Activated CD8-positive, alpha-beta T cell treated with anti-CD3 and anti-CD28 coated beads for 36 hours (primary cell): Measurements from ENCODE around the gene NAA10. TPM values are rescaled to one million over a fixed set of nuclear protein-coding genes. Genes with fewer than 3 reads are reported as not detected.
A peak's percentile ranks its signal among the peaks of the same experiment; 100 is the strongest.

Source experiments
- ATAC-seq: fragments of 200-7000 bp; cut with Tn5 transposase; one replicate; pipeline ENCODE4 v1.10.0; 2021; ENCODE audit warnings: mild to moderate bottlenecking, moderate library complexity
- CTCF ChIA-PET: fragments of 350-600 bp; sonication (Branson Sonifier 250); formaldehyde crosslinking; loops from one replicate; lab custom pipeline; 2021; ENCODE audit warnings: antibody characterized with exemption; lab: Charles Lee
- POLR2A ChIA-PET: fragments of 350-600 bp; sonication (Branson Sonifier 250); formaldehyde crosslinking; loops from one replicate; lab custom pipeline; 2021; ENCODE audit warnings: antibody characterized with exemption; lab: Charles Lee
- DNase-seq: peaks from one replicate; pipeline ENCODE4 v3.0.0-alpha.2; 2020
- H3K27ac Mint-ChIP-seq: one replicate; pipeline ENCODE4 v1.8.0; 2021; ENCODE audit warnings: mild to moderate bottlenecking, mixed read lengths
- H3K27me3 Mint-ChIP-seq: one replicate; pipeline ENCODE4 v1.8.0; 2021; ENCODE audit warnings: mixed read lengths
- H3K36me3 Mint-ChIP-seq: one replicate; pipeline ENCODE4 v1.8.0; 2021; ENCODE audit warnings: low read depth, mixed read lengths
- H3K4me1 Mint-ChIP-seq: one replicate; pipeline ENCODE4 v1.8.0; 2021; ENCODE audit warnings: low read depth, mixed read lengths
- H3K4me3 Mint-ChIP-seq: one replicate; pipeline ENCODE4 v1.8.0; 2021; ENCODE audit warnings: mild to moderate bottlenecking, moderate library complexity, mixed read lengths
- H3K9me3 Mint-ChIP-seq: one replicate; pipeline ENCODE4 v1.8.0; 2021; ENCODE audit warnings: mixed read lengths
- intact Hi-C: fragments of 100-400 bp; cut with micrococcal nuclease; formaldehyde crosslinking; loops from one replicate; pipeline ENCODE4 v1.10.0; 2022
- total RNA-seq, 2 experiments: library from RNA; stranded (reverse); gene quantifications; one replicate each; pipeline ENCODE4 v1.2.3, GENCODE V29; 2021
- TF ChIP-seq, protein P1 (sequence below): fragments of 200-600 bp; IDR thresholded peaks from one replicate; pipeline ENCODE4 v1.8.0; 2022; ENCODE audit warnings: antibody characterized with exemption, mild to moderate bottlenecking

Gene NAA10
- total RNA-seq, 2 experiments from 2014 or later = 123 to 136 TPM

DNA sequence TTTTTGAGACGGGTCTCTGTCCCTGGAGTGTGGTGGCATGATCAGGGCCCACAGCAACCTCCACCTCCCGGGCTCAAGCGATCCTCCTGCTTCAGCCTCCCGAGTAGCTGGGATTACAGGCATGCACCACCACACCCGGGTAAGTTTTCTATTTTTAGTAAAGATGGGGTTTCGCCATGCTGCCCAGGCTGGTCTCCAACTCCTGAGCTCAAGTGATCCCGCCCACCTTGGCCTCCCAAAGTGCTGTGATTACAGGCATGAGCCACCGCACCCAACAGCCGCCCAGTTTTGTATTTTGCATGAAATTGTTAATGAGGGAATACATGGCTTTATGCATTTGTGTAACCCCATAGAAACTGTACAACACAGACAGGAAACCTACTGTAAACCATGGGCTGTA lies 6.0 kb downstream of the NAA10 start:
- ChIA-PET POLR2A (interaction anchor here (0.9 to 9.8 kb wide), 4 partner anchors 10 to 40 kb away, joined by 3 to 130 read pairs (median 54); partner anchors contain the start of genes HCFC1, RENBP and TMEM187), CTCF (interaction anchor here (0.9 to 11.9 kb wide), 5 partner anchors 9 to 164 kb away, joined by 3 to 136 read pairs (median 4); partner anchors contain the start of genes PLXNB3 and RENBP)
- intact Hi-C loops = loop anchor here (10.0 kb wide), 1 partner anchor 164 kb away; the partner anchor contains the start of gene PLXNB3
- DNase-seq = no peak
- TF ChIP-seq, protein P1, sequence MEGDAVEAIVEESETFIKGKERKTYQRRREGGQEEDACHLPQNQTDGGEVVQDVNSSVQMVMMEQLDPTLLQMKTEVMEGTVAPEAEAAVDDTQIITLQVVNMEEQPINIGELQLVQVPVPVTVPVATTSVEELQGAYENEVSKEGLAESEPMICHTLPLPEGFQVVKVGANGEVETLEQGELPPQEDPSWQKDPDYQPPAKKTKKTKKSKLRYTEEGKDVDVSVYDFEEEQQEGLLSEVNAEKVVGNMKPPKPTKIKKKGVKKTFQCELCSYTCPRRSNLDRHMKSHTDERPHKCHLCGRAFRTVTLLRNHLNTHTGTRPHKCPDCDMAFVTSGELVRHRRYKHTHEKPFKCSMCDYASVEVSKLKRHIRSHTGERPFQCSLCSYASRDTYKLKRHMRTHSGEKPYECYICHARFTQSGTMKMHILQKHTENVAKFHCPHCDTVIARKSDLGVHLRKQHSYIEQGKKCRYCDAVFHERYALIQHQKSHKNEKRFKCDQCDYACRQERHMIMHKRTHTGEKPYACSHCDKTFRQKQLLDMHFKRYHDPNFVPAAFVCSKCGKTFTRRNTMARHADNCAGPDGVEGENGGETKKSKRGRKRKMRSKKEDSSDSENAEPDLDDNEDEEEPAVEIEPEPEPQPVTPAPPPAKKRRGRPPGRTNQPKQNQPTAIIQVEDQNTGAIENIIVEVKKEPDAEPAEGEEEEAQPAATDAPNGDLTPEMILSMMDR = no peak
- no peak for ATAC-seq
- Mint-ChIP-seq H3K4me3 (peak overlapping the region; percentile 79), H3K9me3 (no peaks in the 10 kb centered on the region), H3K36me3 (peaks cover 35% of the 10 kb centered on the region), H3K27ac (peak overlapping the region; percentile 78), H3K27me3 (no peaks in the 10 kb centered on the region), H3K4me1 (peaks cover 21% of the 10 kb centered on the region)

DNA sequence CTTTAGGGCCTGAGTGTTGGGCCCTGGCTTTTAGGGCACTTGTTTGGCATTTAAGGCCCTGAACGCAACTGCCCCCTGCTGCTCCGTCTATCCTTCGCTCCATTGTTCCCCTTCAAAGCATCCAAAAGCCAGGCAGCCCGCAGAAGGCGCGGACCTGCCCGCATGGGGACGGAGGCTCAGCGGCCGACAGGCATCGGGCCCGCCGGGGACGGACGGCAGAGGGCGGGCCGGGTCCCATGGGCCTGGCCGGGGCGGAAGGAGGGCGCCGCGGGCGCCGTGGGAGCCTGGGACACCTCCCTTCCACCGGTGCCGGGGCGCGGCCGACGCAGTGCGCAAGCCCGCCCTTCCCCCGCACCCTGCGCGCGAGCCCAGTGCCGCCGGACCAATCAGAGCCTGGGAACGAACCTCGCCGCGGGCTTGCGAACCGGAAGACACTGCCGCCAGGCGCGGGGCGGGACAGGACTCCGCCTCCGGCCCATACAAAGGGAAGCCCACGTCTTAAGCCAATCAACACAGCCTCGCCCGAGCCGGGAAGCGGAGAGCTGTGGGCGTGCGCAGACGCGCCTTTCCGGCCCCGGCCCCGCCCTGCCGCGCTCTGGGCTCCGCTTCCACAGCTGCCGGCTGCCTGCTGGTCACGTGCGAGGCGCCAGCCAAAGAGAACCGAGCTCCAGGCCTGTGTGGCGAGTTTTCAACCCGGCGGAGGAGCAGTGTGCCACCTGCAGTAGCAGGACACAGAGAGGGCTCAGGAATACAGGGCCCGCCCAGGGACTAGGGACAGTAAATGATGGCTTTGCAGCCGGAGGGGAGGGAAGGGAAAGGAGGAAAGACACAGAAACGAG lies 6.7 kb downstream of the NAA10 start:
- Mint-ChIP-seq H3K4me3 (peak overlapping the region; percentile 88), H3K27ac (peak overlapping the region; percentile 99), H3K4me1 (peaks cover 22% of the 10 kb centered on the region), H3K36me3 (peaks cover 36% of the 10 kb centered on the region), H3K27me3 (no peaks in the 10 kb centered on the region), H3K9me3 (no peaks in the 10 kb centered on the region)
- POLR2A ChIA-PET = interaction anchor here (1.3 to 9.8 kb wide), 4 partner anchors 10 to 41 kb away, joined by 4 to 130 read pairs (median 66); partner anchors contain the start of genes HCFC1, RENBP and TMEM187
- intact Hi-C loops = loop anchor here (10.0 kb wide), 1 partner anchor 163 kb away; the partner anchor contains the start of gene PLXNB3
- ATAC-seq (peak; percentile 72), DNase-seq (peak; percentile 95)
- CTCF ChIA-PET = interaction anchor here (0.9 to 11.9 kb wide), 6 partner anchors 10 to 199 kb away, joined by 3 to 136 read pairs (median 4); partner anchors contain the start of genes HCFC1, PLXNB3 and RENBP
- TF ChIP-seq, protein P1 = no peak

DNA sequence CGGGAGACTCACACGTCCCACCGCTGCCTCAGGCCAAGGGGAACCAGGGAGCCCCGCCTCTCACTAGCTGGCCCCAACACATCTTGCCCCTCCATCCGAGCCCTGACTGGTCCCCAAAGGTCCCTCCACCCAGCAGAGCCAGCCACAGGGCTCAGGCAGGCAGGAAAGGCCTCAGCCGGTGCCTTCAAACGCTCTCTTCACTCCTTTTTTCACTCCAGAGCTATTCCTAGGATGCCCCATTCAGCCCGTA lies 7.2 kb downstream of the NAA10 start:
- ChIA-PET POLR2A (interaction anchor here (3.7 to 9.8 kb wide), 3 partner anchors 11 to 41 kb away, joined by 28 to 130 read pairs (median 105); partner anchors contain the start of genes HCFC1, RENBP and TMEM187), CTCF (interaction anchor here (1.3 to 11.9 kb wide), 5 partner anchors 13 to 199 kb away, joined by 4 to 136 read pairs (median 4); partner anchors contain the start of genes HCFC1 and RENBP)
- TF ChIP-seq, protein P1 = no peak
- Mint-ChIP-seq H3K4me3 (peak overlapping the region; percentile 88), H3K27ac (peak overlapping the region; percentile 99), H3K4me1 (peaks cover 27% of the 10 kb centered on the region), H3K27me3 (no peaks in the 10 kb centered on the region), H3K9me3 (no peaks in the 10 kb centered on the region), H3K36me3 (peaks cover 42% of the 10 kb centered on the region)
- DNase-seq = no peak
- intact Hi-C loops = loop anchor here (10.0 kb wide), 1 partner anchor 163 kb away; the partner anchor contains the start of gene PLXNB3
- no peak for ATAC-seq

DNA sequence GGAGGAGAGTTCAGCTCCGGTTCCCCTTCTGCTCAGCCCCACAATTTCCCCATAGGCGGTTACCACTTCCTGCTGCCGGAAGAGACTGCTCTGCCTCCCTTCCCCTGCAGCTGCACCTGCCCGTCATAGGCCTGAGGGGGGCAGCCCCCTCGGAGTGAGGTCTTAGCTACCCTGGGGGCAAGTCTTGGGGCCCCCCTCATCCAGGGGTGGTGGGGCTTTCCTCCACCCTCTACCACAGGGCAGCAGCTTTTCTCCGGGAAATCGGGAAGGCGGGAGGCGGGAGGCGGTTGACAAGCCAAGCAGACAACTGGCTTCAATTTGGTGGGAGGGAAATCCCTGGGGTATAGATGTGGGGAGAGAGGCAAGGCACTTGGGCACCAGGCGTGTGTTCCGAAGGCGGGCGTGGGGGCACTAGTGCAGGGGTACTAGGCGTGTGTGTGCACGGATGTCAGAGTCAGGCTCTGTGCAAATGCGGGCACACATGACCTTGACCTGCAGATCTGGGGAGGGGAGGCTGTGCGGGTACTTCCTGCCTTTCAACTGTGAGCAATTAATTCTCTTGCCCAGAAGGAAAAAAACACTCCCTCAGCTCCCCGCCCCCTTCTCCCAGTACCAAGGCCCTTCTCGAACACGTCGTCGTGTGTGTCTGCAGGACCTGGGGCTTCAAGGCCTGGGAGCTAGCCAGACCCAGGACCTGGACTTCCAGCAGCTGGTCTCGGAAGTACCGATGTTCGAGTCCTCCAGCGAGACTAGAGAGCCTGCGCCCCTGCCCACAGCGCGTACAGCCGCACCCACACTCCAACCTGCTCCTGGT lies 7.8 kb downstream of the NAA10 start:
- Mint-ChIP-seq H3K4me1 (peaks cover 32% of the 10 kb centered on the region), H3K27me3 (no peaks in the 10 kb centered on the region), H3K27ac (peak overlapping the region; percentile 99), H3K36me3 (peaks cover 46% of the 10 kb centered on the region), H3K4me3 (peak overlapping the region; percentile 88), H3K9me3 (no peaks in the 10 kb centered on the region)
- TF ChIP-seq, protein P1 = no peak
- CTCF ChIA-PET = interaction anchor here (0.7 to 11.9 kb wide), 7 partner anchors 13 to 198 kb away, joined by 3 to 136 read pairs (median 4); partner anchors contain the start of genes HCFC1 and RENBP
- intact Hi-C loops = loop anchor here (10.0 kb wide), 1 partner anchor 162 kb away; the partner anchor contains the start of gene PLXNB3
- POLR2A ChIA-PET = interaction anchor here (0.6 to 9.8 kb wide), 10 partner anchors 9 to 164 kb away, joined by 3 to 130 read pairs (median 4); partner anchors contain the start of genes HCFC1, RENBP and TMEM187
- DNase-seq = peak; percentile 84
- ATAC-seq = peak; percentile 47
